GM12872 (cell line): ENCODE data around the gene B3GAT3.

ENCODE experiments used
- CTCF ChIP-seq: IDR thresholded peaks from 3 replicates; pipeline ENCODE4 v1.5.1; 2011; ENCODE audit warnings: low read depth, mild to moderate bottlenecking, low read length, moderate library complexity; ENCODE audit not compliant: insufficient read depth

B3GAT3 gene

GRCh38 chr11:62611705-62612365 lies 10.0 kb downstream of the B3GAT3 start:
- TF ChIP-seq CTCF: no peak

- no peak for TF ChIP-seq CTCF
These were observed 10.7 kb downstream of the B3GAT3 start for GRCh38 chr11:62610814-62611704.

- TF ChIP-seq CTCF: no peak
These were observed 11.4 kb downstream of the B3GAT3 start for GRCh38 chr11:62610403-62610802.

GRCh38 chr11:62608776-62609175 lies 13.0 kb downstream of the B3GAT3 start:
- TF ChIP-seq CTCF: no peak

- TF ChIP-seq CTCF: no peak
These were observed 14.1 kb downstream of the B3GAT3 start for GRCh38 chr11:62607714-62608113.

GRCh38 chr11:62605902-62606301 lies 15.9 kb downstream of the B3GAT3 start:
- TF ChIP-seq CTCF: no peak

- no peak for TF ChIP-seq CTCF
These were observed 16.3 kb downstream of the B3GAT3 start for GRCh38 chr11:62605467-62605866.
